Stimulated activated CD8-positive, alpha-beta memory T cell treated with anti-CD3 and anti-CD28 coated beads, Interleukin-15, amount 100 ng/mL, for 48 hours (primary cell): ENCODE measurements around the gene MAIP1.

Experiments used
- DNase-seq, 2 donors: peaks; one replicate each; pipeline ENCODE4 v3.0.0-alpha.2; 2020; ENCODE audit warnings: low read depth in 2 of 2

Gene MAIP1

DNA sequence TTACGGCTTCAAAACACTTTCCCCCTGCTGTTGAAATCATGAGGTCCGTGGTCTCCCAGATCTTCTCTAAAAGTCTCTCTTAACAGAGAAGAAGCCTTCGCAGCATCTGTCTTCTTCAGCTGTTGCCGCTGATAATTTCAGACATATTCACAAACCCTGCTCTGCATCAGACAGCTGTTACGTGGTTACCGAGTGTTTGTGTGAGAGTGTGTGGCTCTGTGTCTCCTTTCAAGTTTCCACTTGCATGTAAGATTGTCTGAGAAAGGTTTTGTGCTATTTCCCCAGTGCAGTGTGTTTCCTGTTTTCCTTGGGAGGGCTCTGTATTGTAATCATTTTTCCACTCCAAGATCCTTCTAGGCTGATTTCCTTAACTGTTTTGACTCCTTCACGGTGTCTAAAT lies 32.8 kb downstream of the MAIP1 start:
- DNase-seq = no peak

- DNase-seq = no peak
These were observed 34.4 kb downstream of the MAIP1 start for GRCh38 chr2:199989822-199990221.

DNA sequence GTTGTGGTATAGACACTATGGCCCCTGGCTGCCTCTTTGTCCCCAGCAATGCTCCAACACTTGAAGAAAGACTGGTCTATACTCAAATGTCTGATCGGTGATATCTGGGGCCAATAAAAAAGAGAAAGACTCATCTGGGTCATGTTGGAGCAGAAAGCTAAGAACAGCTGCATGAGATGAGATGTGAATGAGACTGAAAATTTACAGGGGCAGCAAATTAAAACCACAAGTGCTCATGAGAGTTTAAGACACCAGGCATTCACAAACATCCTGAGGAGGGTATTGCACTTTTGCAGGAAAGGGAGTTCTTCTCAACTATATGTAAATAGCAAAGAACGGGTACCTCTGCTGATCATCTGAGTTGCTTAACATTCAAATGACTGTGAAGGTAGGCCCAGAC lies 36.3 kb downstream of the MAIP1 start:
- no peak for DNase-seq

GRCh38 chr2:199992296-199992695 lies 36.9 kb downstream of the MAIP1 start:
- DNase-seq = no peak

GRCh38 chr2:199994371-199994770 lies 39.0 kb downstream of the MAIP1 start:
- no peak for DNase-seq

DNA sequence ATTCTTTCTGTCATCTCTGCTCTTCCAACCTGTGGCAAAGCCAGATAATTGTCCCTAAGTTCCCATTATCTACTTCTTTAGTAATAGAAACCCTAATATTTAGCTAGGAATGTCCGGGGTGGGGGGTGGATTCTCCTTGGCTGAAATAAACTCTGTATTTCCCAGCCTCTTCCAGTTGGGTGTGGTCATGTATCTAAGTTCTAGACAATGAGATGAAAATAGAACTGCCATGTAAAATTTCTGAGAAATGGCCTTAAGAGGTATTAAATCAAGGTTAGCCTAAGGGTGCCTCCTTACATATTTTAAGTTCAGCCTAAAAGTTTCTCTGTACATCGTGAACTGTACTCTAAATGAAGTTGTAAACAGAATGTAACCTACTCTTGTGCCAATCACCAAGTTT lies 39.5 kb downstream of the MAIP1 start:
- no peak for DNase-seq

- DNase-seq = no peak
These were observed 41.9 kb downstream of the MAIP1 start for GRCh38 chr2:199997296-199997695.

DNA sequence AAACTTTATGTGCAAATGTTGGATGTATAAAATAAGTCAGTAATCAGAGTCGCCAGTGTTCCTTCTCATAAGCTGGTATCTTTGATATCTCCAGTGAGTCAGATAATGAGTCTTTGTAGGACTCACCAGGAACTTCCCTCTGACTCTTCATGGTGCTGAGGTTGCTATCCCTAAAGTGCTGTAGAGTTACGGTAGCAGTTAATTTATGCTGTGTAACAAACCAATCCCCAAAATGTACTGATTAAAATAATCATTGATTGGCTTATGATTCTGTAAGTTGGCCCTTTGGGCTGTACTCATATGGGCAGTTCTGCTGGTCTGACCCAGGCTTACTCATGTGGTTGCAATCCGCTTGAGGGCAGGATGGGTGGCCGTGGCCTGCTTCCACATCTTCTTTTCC lies 43.8 kb downstream of the MAIP1 start:
- DNase-seq = no peak

DNA sequence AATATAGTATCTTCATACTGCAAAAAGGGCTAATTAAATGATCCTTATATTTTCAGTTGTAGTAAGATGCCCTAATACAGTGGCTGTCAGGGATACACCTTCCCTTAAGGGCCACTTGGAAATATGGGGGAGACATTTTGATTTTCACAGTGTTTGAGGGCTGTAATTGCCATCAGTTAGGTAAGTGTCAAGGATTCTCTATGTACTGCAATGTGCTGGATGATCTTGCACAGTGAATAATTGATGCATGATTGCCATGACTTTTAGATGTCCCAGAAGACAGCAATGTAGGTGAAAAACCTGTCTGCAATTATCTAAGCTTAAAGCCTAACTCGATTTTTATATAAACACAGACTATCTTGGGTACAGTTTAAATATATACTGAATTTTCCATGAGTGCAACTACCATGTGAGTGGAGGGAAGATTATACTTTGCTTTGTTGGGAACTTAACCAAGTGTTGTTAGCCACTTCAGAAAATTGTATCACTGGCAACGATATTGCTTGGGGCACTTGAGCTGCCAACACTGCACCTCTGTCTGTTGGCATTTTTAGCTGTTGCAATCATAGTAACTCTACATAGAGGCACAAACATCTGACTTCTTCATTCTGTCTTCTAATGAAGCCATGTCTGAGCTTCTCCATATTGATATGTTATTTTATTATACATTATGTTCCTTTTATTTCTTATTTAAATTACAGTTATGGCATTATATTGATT lies 45.2 kb downstream of the MAIP1 start:
- no peak for DNase-seq

- DNase-seq = no peak
These were observed 48.1 kb downstream of the MAIP1 start for GRCh38 chr2:200003444-200003843.

DNA sequence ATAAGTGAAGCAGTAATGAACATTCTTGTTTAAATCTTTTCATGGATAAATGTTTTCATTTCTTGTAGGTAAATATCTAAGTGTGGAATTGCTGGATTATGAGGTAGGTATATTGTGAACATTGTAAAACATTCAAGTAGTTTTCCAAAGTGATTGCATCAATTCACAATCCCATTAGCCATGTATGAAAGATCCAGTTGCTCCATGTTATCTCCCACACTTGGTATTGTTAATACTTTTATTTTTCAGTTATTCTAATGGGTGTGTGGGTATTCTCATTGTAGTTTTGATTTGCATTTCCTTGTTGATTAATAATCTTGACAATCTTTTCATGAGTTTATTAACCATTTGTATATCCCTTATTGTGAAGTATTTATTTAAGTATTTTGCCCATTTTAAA lies 50.3 kb downstream of the MAIP1 start:
- DNase-seq = no peak

DNA sequence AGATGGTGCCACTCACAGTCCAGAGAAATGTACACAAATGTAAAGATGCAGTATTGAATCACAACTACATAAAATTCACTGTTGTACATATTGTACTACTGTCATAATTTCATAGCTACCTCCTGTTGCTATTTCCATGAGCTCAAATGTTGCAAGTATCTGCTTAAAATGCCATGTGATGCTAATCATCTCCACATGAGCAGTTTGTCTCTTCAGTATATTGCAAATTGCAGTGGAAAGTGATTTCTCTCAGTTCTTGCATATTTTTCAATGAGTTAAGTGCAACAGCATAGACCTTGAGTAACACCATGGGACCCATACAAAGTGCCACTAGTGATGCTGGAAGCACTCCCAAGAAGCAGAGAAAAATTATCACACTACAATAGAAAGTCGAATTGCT lies 51.9 kb downstream of the MAIP1 start:
- no peak for DNase-seq

DNA sequence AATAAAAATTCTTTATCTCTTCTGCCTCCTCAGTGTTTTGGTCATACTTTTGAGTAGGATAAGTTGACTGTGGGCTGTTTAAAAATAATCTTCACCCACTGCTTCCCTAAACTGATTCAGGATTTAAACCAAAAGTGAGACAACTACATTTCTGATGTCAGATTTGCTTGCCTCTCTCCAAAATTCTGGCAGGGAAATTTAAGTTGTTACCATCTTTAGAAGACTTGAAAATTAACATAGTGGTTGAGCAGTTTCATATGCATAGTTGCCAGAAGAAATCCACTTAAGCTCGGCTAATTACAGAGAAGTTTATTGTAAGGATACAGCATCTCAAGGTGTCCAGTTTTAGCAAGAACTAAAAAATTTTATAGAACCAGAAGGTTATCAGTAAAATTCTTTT lies 57.0 kb downstream of the MAIP1 start:
- no peak for DNase-seq
